A673 (cell line): ENCODE measurements around the gene DCC. TPM values are rescaled to one million over a fixed set of nuclear protein-coding genes. Genes with fewer than 3 reads are reported as not detected.

Experiments
- BruUV-seq: library from RNA; stranded (reverse); fragments of 400-500 nt; replicated peaks from 2 replicates; lab custom pipeline; 2021; lab: Mats Ljungman, UMichigan
- CTCF ChIA-PET: fragments of 300-600 bp; sonication (Branson Sonifier 250); formaldehyde crosslinking; loops from one replicate; lab custom pipeline; 2022; ENCODE audit warnings: antibody characterized with exemption; lab: Charles Lee
- POLR2A ChIA-PET: fragments of 300-600 bp; sonication (Branson Sonifier 250); formaldehyde crosslinking; loops from one replicate; lab custom pipeline; 2022; ENCODE audit warnings: antibody characterized with exemption; ENCODE audit not compliant: low non-redundant PET; lab: Charles Lee
- DNase-seq: peaks from one replicate; pipeline ENCODE4 v3.0.0-alpha.2; 2015; ENCODE audit warnings: low spot score
- H3K27ac ChIP-seq: fragments of 200-600 bp; sonication (generic); 2 replicates; pipeline ENCODE4 v1.5.1; 2016; ENCODE audit warnings: mixed run types, low read depth, mild to moderate bottlenecking, mixed read lengths, antibody characterized with exemption, low read length; ENCODE audit not compliant: poor library complexity, severe bottlenecking
- H3K27me3 ChIP-seq: fragments of 200-600 bp; sonication (generic); replicated peaks from 2 replicates; pipeline ENCODE4 v1.6.1; 2017; ENCODE audit warnings: mixed run types, low read depth, mild to moderate bottlenecking, mixed read lengths, antibody characterized with exemption, low read length; ENCODE audit not compliant: insufficient read depth, poor library complexity
- H3K36me3 ChIP-seq: fragments of 200-600 bp; sonication (generic); 2 replicates; pipeline ENCODE4 v1.6.1; 2016; ENCODE audit warnings: mixed run types, mild to moderate bottlenecking, mixed read lengths, antibody characterized with exemption, low read length; ENCODE audit not compliant: insufficient read depth, poor library complexity, severe bottlenecking
- H3K4me1 ChIP-seq: fragments of 200-600 bp; sonication (generic); 2 replicates; pipeline ENCODE4 v1.6.1; 2017; ENCODE audit warnings: mixed run types, mild to moderate bottlenecking, mixed read lengths, antibody characterized with exemption, low read length; ENCODE audit not compliant: insufficient read depth, poor library complexity, severe bottlenecking
- H3K4me3 ChIP-seq: fragments of 200-600 bp; sonication (generic); 2 replicates; pipeline ENCODE4 v1.5.1; 2016; ENCODE audit warnings: low read depth, mixed run types, mild to moderate bottlenecking, mixed read lengths, low read length; ENCODE audit not compliant: poor library complexity, severe bottlenecking
- H3K9me3 ChIP-seq: fragments of 200-600 bp; sonication (generic); 2 replicates; pipeline ENCODE4 v1.6.1; 2016; ENCODE audit warnings: mixed run types, low read depth, mild to moderate bottlenecking, mixed read lengths, antibody characterized with exemption, low read length; ENCODE audit not compliant: poor library complexity, severe bottlenecking
- EZH2 ChIP-seq: fragments of 200-600 bp; sonication (generic); IDR thresholded peaks from 2 replicates; pipeline ENCODE4 v1.6.1; 2017; ENCODE audit warnings: borderline replicate concordance, low read depth, mild to moderate bottlenecking, mixed read lengths, antibody characterized with exemption, low read length; ENCODE audit not compliant: poor library complexity, severe bottlenecking
- intact Hi-C: fragments of 100-400 bp; cut with micrococcal nuclease; formaldehyde crosslinking; loops from one replicate; pipeline ENCODE4 v1.10.0; 2022; ENCODE audit not compliant: unreplicated experiment
- total RNA-seq: library from RNA; stranded (reverse); gene quantifications from 2 replicates; pipeline ENCODE4 v1.2.3, GENCODE V29; 2021
- TF ChIP-seq, protein P1 (sequence below): fragments of 300-800, 200-600 bp; sonication (generic); conservative IDR thresholded peaks from 2 replicates; pipeline ENCODE4 v1.5.1; 2017; ENCODE audit warnings: low read depth, mild to moderate bottlenecking, antibody characterized with exemption, low read length, moderate library complexity, mixed read lengths

DCC gene
- total RNA-seq, 1 experiment from 2014 or later, result 93.0 TPM

DNA sequence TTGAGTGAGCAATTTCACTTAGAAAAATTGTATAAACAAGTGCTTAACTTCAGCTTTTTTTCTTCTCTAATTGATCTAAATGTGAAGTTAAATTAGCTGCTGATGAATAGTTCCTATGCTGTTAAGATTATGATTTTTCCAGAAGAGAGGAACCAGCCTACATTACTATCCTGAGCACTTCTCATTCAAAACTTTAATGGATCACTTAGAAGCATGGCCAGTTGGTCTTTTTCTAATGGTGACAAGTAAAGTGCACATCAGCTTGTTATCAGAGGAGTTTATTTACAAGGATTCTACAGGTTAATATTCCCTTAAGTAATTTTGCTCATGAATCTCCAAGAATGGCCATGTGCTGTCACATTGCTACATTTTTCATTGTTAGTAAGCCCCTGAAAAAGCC, 37.1 kb downstream of the DCC start:
- H3K27ac ChIP-seq, result no peak overlapping the region
- no peaks in the 10 kb centered on the region for H3K27me3 ChIP-seq
- CTCF ChIA-PET, result no interaction called here
- POLR2A ChIA-PET, result no interaction called here
- BruUV-seq, result no TSS peak
- intact Hi-C loops, result no loop called here
- no peak for DNase-seq
- no peaks in the 10 kb centered on the region for H3K9me3 ChIP-seq
- H3K4me1 ChIP-seq, result peaks cover 41% of the 10 kb centered on the region
- TF ChIP-seq, protein P1, sequence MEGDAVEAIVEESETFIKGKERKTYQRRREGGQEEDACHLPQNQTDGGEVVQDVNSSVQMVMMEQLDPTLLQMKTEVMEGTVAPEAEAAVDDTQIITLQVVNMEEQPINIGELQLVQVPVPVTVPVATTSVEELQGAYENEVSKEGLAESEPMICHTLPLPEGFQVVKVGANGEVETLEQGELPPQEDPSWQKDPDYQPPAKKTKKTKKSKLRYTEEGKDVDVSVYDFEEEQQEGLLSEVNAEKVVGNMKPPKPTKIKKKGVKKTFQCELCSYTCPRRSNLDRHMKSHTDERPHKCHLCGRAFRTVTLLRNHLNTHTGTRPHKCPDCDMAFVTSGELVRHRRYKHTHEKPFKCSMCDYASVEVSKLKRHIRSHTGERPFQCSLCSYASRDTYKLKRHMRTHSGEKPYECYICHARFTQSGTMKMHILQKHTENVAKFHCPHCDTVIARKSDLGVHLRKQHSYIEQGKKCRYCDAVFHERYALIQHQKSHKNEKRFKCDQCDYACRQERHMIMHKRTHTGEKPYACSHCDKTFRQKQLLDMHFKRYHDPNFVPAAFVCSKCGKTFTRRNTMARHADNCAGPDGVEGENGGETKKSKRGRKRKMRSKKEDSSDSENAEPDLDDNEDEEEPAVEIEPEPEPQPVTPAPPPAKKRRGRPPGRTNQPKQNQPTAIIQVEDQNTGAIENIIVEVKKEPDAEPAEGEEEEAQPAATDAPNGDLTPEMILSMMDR, result no peak
- no peak for TF ChIP-seq EZH2
- no peak overlapping the region for H3K4me3 ChIP-seq
- H3K36me3 ChIP-seq, result no peaks in the 10 kb centered on the region

DNA sequence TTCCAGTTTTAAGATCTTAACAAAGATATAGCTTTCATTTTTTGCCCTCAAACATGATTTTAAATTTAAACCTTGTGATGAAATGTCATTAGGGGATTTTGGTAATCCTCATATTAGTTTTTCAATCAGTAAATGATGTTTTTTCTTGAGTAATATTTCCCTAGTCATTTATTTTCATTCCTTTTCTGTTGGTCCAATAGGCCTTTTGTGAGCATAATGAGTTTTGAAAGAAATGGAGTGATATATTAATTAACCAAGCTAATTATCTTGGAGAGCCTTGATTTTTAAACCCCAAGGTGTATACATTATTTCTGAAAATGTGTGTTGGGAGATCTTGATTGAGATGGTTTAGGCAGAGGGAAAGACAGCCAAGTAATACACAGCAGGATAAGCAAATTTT, 46.3 kb downstream of the DCC start:
- H3K9me3 ChIP-seq, result no peaks in the 10 kb centered on the region
- no peak overlapping the region for H3K4me3 ChIP-seq
- no peak for DNase-seq
- TF ChIP-seq, protein P1, result no peak
- no peak for TF ChIP-seq EZH2
- H3K4me1 ChIP-seq, result peaks cover 95% of the 10 kb centered on the region
- ChIA-PET CTCF (interaction anchor here (1.1 kb wide), 1 partner anchor 47 kb away, joined by 4 read pairs; no protein-coding TSS in a partner anchor), POLR2A (interaction anchor here (0.5 to 1.2 kb wide), 2 partner anchors 44 to 502 kb away, joined by 3 read pairs; no protein-coding TSS in a partner anchor)
- H3K36me3 ChIP-seq, result no peaks in the 10 kb centered on the region
- H3K27ac ChIP-seq, result peak overlapping the region; percentile 98
- intact Hi-C loops, result loop anchor here (2.0 to 5.0 kb wide), 3 partner anchors 100 to 764 kb away; no protein-coding TSS in a partner anchor
- no TSS peak for BruUV-seq
- no peaks in the 10 kb centered on the region for H3K27me3 ChIP-seq

DNA sequence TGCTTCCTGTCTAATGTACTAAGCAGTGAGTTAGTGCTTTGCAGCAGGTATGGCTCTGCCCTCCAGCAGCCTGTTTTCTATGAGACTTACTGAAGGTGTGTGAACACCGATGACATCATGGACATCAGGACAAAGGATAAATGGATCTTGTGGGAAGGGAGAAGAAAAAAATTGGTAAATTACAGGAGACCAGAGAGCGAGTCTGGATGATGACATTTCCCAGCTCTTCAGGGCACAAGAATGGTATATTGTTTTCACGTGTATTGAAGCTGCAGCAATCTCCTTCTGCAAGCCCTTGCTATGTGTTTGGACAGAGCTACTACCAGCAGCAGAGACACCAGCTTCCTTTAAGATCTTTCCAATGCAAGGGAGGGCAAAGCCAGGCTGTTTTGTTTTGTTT, 47.2 kb downstream of the DCC start:
- DNase-seq, result peak; percentile 93
- no peaks in the 10 kb centered on the region for H3K9me3 ChIP-seq
- POLR2A ChIA-PET, result interaction anchor here (0.6 to 1.2 kb wide), 5 partner anchors 40 to 709 kb away, joined by 3 to 6 read pairs (median 3); no protein-coding TSS in a partner anchor
- no TSS peak for BruUV-seq
- no peaks in the 10 kb centered on the region for H3K36me3 ChIP-seq
- peak overlapping the region; percentile 98 for H3K27ac ChIP-seq
- no peak overlapping the region for H3K4me3 ChIP-seq
- TF ChIP-seq, protein P1, result no peak
- TF ChIP-seq EZH2, result no peak
- intact Hi-C loops, result loop anchor here (1.0 to 5.0 kb wide), 5 partner anchors 40 to 765 kb away; no protein-coding TSS in a partner anchor
- H3K27me3 ChIP-seq, result no peaks in the 10 kb centered on the region
- peaks cover 95% of the 10 kb centered on the region for H3K4me1 ChIP-seq
- CTCF ChIA-PET, result interaction anchor here (0.5 to 1.1 kb wide), 5 partner anchors 37 to 125 kb away, joined by 3 to 4 read pairs (median 3); no protein-coding TSS in a partner anchor
